Prostate gland (tissue), 2 donors: ENCODE measurements around the gene OR51G1. TPM values are rescaled to one million over a fixed set of nuclear protein-coding genes. Genes with fewer than 3 reads are reported as not detected.

Experiments used
- DNase-seq: peaks from one replicate; pipeline ENCODE4 v3.0.0-alpha.2; 2019; ENCODE audit warnings: low spot score
- H3K27ac ChIP-seq, 2 donors: fragments of 200-600 bp; sonication (generic); 2 replicates each; pipeline ENCODE4 v1.5.1; 2017 to 2019
- H3K27me3 ChIP-seq: fragments of 200-600 bp; sonication (generic); replicated peaks from 2 replicates; pipeline ENCODE4 v1.5.1; 2019; ENCODE audit not compliant: insufficient read depth
- H3K36me3 ChIP-seq, 2 donors: fragments of 200-600 bp; sonication (generic); 1 replicate in 1 of 2; 2 replicates in 1 of 2; pipeline versions ENCODE4 v1.5.1 to v1.8.1; 2017 to 2019
- H3K4me1 ChIP-seq: fragments of 200-600 bp; sonication (generic); replicated peaks from 2 replicates; pipeline ENCODE4 v1.5.1; 2019
- H3K4me3 ChIP-seq, 2 donors: fragments of 200-600 bp; sonication (generic); 2 replicates each; pipeline ENCODE4 v1.5.1; 2017 to 2019
- H3K9me3 ChIP-seq: fragments of 200-600 bp; sonication (generic); 2 replicates; pipeline ENCODE4 v1.5.1; 2017
- POLR2A ChIP-seq: fragments of 450-650 bp; IDR thresholded peaks from one replicate; pipeline ENCODE4 v1.6.1; 2016; ENCODE audit warnings: antibody characterized with exemption, mild to moderate bottlenecking
- POLR2AphosphoS5 ChIP-seq: sonication (generic); formaldehyde crosslinking; IDR thresholded peaks from one replicate; pipeline ENCODE4 v1.6.1; 2017; ENCODE audit warnings: antibody characterized with exemption
- WGBS: methylation state at CpG from one replicate; pipeline ENCODE4 v1.1.5; 2018; 5-methylcytosine and 5-hydroxymethylcytosine counted together
- intact Hi-C: fragments of 100-400 bp; cut with DNase I; formaldehyde crosslinking; loops from one replicate; pipeline ENCODE4 v1.14.2; 2022
- total RNA-seq, 2 donors: library from RNA; depleted of rRNA; stranded (reverse); fragments of >200 nt; gene quantifications; one replicate each; pipeline ENCODE4 v1.1.0, GENCODE V29; 2016
- TF ChIP-seq, protein P1 (sequence below), 4 experiments: fragments of 200-600 bp in 2 of 4; fragments of 450-650 bp in 2 of 4; sonication (generic) in 2 of 4; IDR thresholded peaks; 1 replicate in 3 of 4; 2 replicates in 1 of 4; pipeline ENCODE4 v1.5.1; 2016 to 2019; ENCODE audit warnings: antibody characterized with exemption in 4 of 4, mild to moderate bottlenecking in 2 of 4, moderate library complexity in 2 of 4

The OR51G1 gene
- total RNA-seq, 2 donors from 2014 or later, result not detected

GRCh38 chr11:4881860-4882500 lies 42.2 kb downstream of the OR51G1 start, which contains the start of gene OR51T1:
Gene OR51T1 (plus strand): TSS chr11:4881900. CDS start chr11:4881900, 0 bp downstream.
- 78% methylated on average over 8 of the region's 8 CpGs for WGBS
- no peaks in the 10 kb centered on the region for H3K27me3 ChIP-seq
- intact Hi-C loops, result no loop called here
- H3K27ac ChIP-seq, result no peak within 1 kb of the TSS
- no peaks in the 10 kb centered on the region for H3K36me3 ChIP-seq
- H3K4me1 ChIP-seq, result no peaks in the 10 kb centered on the region
- TF ChIP-seq, protein P1, sequence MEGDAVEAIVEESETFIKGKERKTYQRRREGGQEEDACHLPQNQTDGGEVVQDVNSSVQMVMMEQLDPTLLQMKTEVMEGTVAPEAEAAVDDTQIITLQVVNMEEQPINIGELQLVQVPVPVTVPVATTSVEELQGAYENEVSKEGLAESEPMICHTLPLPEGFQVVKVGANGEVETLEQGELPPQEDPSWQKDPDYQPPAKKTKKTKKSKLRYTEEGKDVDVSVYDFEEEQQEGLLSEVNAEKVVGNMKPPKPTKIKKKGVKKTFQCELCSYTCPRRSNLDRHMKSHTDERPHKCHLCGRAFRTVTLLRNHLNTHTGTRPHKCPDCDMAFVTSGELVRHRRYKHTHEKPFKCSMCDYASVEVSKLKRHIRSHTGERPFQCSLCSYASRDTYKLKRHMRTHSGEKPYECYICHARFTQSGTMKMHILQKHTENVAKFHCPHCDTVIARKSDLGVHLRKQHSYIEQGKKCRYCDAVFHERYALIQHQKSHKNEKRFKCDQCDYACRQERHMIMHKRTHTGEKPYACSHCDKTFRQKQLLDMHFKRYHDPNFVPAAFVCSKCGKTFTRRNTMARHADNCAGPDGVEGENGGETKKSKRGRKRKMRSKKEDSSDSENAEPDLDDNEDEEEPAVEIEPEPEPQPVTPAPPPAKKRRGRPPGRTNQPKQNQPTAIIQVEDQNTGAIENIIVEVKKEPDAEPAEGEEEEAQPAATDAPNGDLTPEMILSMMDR (IDR thresholded peaks at IDR 0.05), result no peak
- no peak for TF ChIP-seq POLR2AphosphoS5
- TF ChIP-seq POLR2A, result no peak
- no peaks in the 10 kb centered on the region for H3K9me3 ChIP-seq
- DNase-seq, result no peak
- H3K4me3 ChIP-seq, result no peak within 1 kb of the TSS

DNA sequence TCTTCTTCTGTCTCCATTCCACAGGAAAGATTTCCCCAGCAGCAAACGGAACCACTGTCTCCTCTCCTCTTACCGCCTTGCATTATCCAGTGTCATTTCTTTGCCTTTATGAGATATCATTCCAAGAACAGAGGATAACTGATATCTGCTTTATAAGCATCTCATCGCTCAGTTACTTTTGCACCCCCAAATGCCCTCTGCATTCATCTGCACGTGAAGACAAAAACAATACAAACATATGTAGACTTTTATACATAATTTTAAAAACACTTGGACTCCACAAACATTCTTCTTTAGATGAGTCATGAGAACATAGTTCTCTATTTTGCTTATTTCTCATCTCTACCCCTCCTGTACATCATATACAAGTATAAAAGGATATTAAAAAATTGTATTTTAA lies 43.0 kb downstream of the OR51G1 start:
- Histone ChIP-seq H3K4me1 (no peaks in the 10 kb centered on the region), H3K4me3 (no peak overlapping the region), H3K9me3 (no peaks in the 10 kb centered on the region), H3K27ac (no peak overlapping the region), H3K27me3 (no peaks in the 10 kb centered on the region), H3K36me3 (no peaks in the 10 kb centered on the region)
- intact Hi-C loops, result no loop called here
- no peak for DNase-seq
- TF ChIP-seq POLR2AphosphoS5, result no peak
- TF ChIP-seq, protein P1 (IDR thresholded peaks at IDR 0.05), result no peak
- no peak for TF ChIP-seq POLR2A
- WGBS, result 78% methylated on average over 4 of the region's 4 CpGs

Other genes starting within 250 kb of the OR51G1 start
- 100 to 1,000 TPM in 1 of 2 donors, 10 to 100 TPM in 1; 10.6 to 100 TPM for gene OR51E2, start 226.5 kb downstream of the OR51G1 start, total RNA-seq
- gene MMP26, start 219.6 kb downstream of the OR51G1 start, total RNA-seq, result under 1 TPM in 1 of 2 donors, not detected in 1; 0.32 TPM
- not detected for gene OR51F1, start 154.4 kb downstream of the OR51G1 start, total RNA-seq
- not detected for gene OR52R1, start 120.0 kb downstream of the OR51G1 start, total RNA-seq
- not detected for gene OR51F2, start 103.0 kb downstream of the OR51G1 start, total RNA-seq
- not detected for gene OR51S1, start 75.1 kb downstream of the OR51G1 start, total RNA-seq
- not detected for gene OR51T1, start 42.4 kb downstream of the OR51G1 start, total RNA-seq
- not detected for gene OR51A7, start 20.6 kb downstream of the OR51G1 start, total RNA-seq
- gene OR51G2, start 5.0 kb downstream of the OR51G1 start, total RNA-seq, result not detected
- gene OR51A4, start 23.3 kb upstream of the OR51G1 start, total RNA-seq, result not detected
- gene OR51A2, start 31.4 kb upstream of the OR51G1 start, total RNA-seq, result not detected
- gene OR51L1, start 70.5 kb upstream of the OR51G1 start, total RNA-seq, result not detected
- not detected for gene OR52J3, start 122.2 kb upstream of the OR51G1 start, total RNA-seq
- not detected for gene OR52E2, start 135.3 kb upstream of the OR51G1 start, total RNA-seq
- not detected for gene OR52E1, start 145.2 kb upstream of the OR51G1 start, total RNA-seq
- not detected for gene OR52A5, start 214.0 kb upstream of the OR51G1 start, total RNA-seq
- under 1 TPM in 1 of 2 donors, not detected in 1; 0.17 TPM for gene OR52A1, start 230.4 kb upstream of the OR51G1 start, total RNA-seq